Measurements from ENCODE around the gene CDC42BPA. TPM values are rescaled to one million over a fixed set of nuclear protein-coding genes. Genes with fewer than 3 reads are reported as not detected.

CDC42BPA gene
- total and polyA plus RNA-seq, 4 donors, result 8.1 to 71.3 (median 33.0) TPM

- no peak for DNase-seq
- no peaks in the 10 kb centered on the region for H3K9me3 ChIP-seq (ENCODE audit: control insufficient read depth, low read length)
- intact Hi-C loops (cut with DNase I), result no loop called here
- H3K36me3 ChIP-seq (ENCODE audit: control insufficient read depth in 1 of 2, insufficient read depth in 2 of 2, low read length in 1 of 2), result no peaks in the 10 kb centered on the region
- H3K27ac ChIP-seq (ENCODE audit: low read depth in 1 of 2, low read length in 2 of 2), result no peak overlapping the region
- no peaks in the 10 kb centered on the region for H3K27me3 ChIP-seq (ENCODE audit: control insufficient read depth in 1 of 2, insufficient read depth in 2 of 2, low read length in 1 of 2)
- ATAC-seq (ENCODE audit: low FRiP score), result no peak
- H3K4me3 ChIP-seq (ENCODE audit: low read length in 2 of 2), result no peak overlapping the region
- peaks cover 0 to 4% of the 10 kb centered on the region in 2 donors for H3K4me1 ChIP-seq (ENCODE audit: control insufficient read depth in 1 of 2, insufficient read depth in 2 of 2, low read length in 2 of 2)
- 87 to 97% methylated on average over 3 of the region's 3 CpGs for WGBS, 2 donors
Observed at GRCh38 chr1:227265891-227266290, 52.4 kb downstream of the CDC42BPA start.

DNA sequence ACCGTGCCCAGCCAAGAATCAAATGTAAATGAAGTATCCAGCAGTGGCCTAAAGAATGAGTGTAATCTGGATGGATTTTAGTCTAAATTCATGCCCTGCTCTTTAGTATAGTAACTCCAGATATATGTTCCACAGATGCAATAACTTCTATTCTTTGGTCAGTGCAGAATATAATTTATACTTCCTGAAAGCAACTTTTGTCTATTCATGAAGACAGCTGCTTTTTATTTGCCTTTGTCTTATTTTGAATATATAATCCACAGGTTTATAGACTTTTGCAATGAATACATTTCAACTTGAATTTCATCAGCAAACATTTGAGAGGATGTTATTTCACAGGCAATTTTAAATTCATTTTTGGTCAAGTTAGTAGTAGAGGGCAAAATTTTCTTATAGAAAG, 54.4 kb downstream of the CDC42BPA start:
- Histone ChIP-seq H3K27ac (ENCODE audit: low read depth in 1 of 2, low read length in 2 of 2) (no peak overlapping the region), H3K4me3 (ENCODE audit: low read length in 2 of 2) (no peak overlapping the region), H3K9me3 (ENCODE audit: control insufficient read depth, low read length) (no peaks in the 10 kb centered on the region), H3K27me3 (ENCODE audit: control insufficient read depth in 1 of 2, insufficient read depth in 2 of 2, low read length in 1 of 2) (no peaks in the 10 kb centered on the region), H3K36me3 (ENCODE audit: control insufficient read depth in 1 of 2, insufficient read depth in 2 of 2, low read length in 1 of 2) (no peaks in the 10 kb centered on the region), H3K4me1 (ENCODE audit: control insufficient read depth in 1 of 2, insufficient read depth in 2 of 2, low read length in 2 of 2) (peaks cover 0 to 4% of the 10 kb centered on the region in 2 donors)
- no peak for DNase-seq
- ATAC-seq (ENCODE audit: low FRiP score), result no peak
- WGBS, 2 donors, result 89 to 91% methylated on average over 1 of the region's 1 CpG
- intact Hi-C loops (cut with DNase I), result no loop called here

DNA sequence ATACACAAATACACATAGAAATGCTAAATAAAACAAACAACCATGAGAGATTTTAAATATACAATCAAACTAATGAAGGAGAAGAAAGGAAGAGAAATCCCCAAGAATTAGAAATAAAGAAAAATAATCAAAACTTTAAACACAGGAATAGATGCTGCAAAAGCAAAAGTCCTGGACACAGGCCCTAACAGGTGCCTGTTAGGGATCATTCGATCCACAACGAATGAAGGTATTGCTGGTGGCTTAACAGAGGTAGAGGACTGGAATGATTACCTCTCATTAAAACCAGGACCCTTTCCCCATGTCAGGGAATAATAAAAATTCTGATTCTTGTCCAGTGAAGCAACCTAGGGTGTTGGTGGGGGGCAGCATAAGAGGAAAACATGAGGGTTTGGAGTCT, 56.8 kb downstream of the CDC42BPA start:
- Histone ChIP-seq H3K27me3 (ENCODE audit: control insufficient read depth in 1 of 2, insufficient read depth in 2 of 2, low read length in 1 of 2) (no peaks in the 10 kb centered on the region), H3K4me1 (ENCODE audit: control insufficient read depth in 1 of 2, insufficient read depth in 2 of 2, low read length in 2 of 2) (peaks cover 0 to 4% of the 10 kb centered on the region in 2 donors), H3K27ac (ENCODE audit: low read depth in 1 of 2, low read length in 2 of 2) (no peak overlapping the region), H3K36me3 (ENCODE audit: control insufficient read depth in 1 of 2, insufficient read depth in 2 of 2, low read length in 1 of 2) (no peaks in the 10 kb centered on the region), H3K4me3 (ENCODE audit: low read length in 2 of 2) (no peak overlapping the region), H3K9me3 (ENCODE audit: control insufficient read depth, low read length) (no peaks in the 10 kb centered on the region)
- WGBS, 2 donors, result 91 to 97% methylated on average over 2 of the region's 2 CpGs
- intact Hi-C loops (cut with DNase I), result no loop called here
- ATAC-seq (ENCODE audit: low FRiP score) (no peak), DNase-seq (no peak)

DNA sequence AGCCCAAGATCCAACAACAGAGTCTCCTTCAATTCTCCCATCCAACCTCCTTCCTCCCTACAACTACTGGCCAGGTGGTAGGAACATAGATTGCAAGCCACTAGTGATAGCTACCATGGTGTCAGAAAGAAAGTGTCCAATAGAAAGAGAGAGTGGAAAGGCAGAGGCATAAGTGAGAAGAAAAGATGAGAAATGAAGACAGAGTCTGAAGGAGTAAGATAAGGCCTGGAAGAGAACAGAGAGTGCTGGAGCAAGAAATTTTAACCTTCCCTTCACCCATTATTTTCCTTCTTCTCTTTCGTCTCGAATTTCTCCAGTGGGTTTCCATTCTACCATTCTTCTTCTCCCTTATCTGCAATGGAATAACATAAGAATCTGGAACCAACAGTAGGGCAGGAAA, 57.9 kb downstream of the CDC42BPA start:
- H3K36me3 ChIP-seq (ENCODE audit: control insufficient read depth in 1 of 2, insufficient read depth in 2 of 2, low read length in 1 of 2), result no peaks in the 10 kb centered on the region
- no peak overlapping the region for H3K27ac ChIP-seq (ENCODE audit: low read depth in 1 of 2, low read length in 2 of 2)
- DNase-seq (no peak), ATAC-seq (ENCODE audit: low FRiP score) (no peak)
- peaks cover 0 to 4% of the 10 kb centered on the region in 2 donors for H3K4me1 ChIP-seq (ENCODE audit: control insufficient read depth in 1 of 2, insufficient read depth in 2 of 2, low read length in 2 of 2)
- H3K27me3 ChIP-seq (ENCODE audit: control insufficient read depth in 1 of 2, insufficient read depth in 2 of 2, low read length in 1 of 2), result no peaks in the 10 kb centered on the region
- H3K4me3 ChIP-seq (ENCODE audit: low read length in 2 of 2), result no peak overlapping the region
- WGBS, 2 donors, result 82% methylated on average over 2 of the region's 2 CpGs
- H3K9me3 ChIP-seq (ENCODE audit: control insufficient read depth, low read length), result no peaks in the 10 kb centered on the region
- intact Hi-C loops (cut with DNase I), result no loop called here

DNA sequence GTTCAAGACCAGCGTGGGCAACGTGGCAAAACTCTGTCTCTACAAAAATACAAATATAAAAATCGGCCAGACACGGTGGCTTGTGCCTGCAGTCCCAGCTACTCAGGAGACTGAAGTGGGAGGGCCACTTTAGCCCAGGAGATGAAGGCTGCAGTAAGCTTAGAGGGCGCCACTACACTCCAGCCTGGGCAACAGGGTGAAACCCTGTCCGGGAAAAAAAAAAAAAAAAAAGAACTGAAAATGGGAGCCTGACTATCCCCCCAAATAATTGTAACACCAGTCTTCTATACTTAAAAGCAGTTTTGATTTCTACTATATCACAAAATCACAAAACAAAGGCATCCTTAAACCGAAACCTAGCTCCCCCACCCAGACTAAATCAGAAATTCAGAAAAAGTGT, 60.3 kb downstream of the CDC42BPA start:
- DNase-seq (no peak), ATAC-seq (ENCODE audit: low FRiP score) (no peak)
- H3K4me3 ChIP-seq (ENCODE audit: low read length in 2 of 2), result no peak overlapping the region
- no peak overlapping the region for H3K27ac ChIP-seq (ENCODE audit: low read depth in 1 of 2, low read length in 2 of 2)
- intact Hi-C loops (cut with DNase I), result no loop called here
- peaks cover 0 to 4% of the 10 kb centered on the region in 2 donors for H3K4me1 ChIP-seq (ENCODE audit: control insufficient read depth in 1 of 2, insufficient read depth in 2 of 2, low read length in 2 of 2)
- 83 to 89% methylated on average over 7 of the region's 7 CpGs for whole genome bisulfite sequencing, 2 donors
- H3K9me3 ChIP-seq (ENCODE audit: control insufficient read depth, low read length), result no peaks in the 10 kb centered on the region
- H3K27me3 ChIP-seq (ENCODE audit: control insufficient read depth in 1 of 2, insufficient read depth in 2 of 2, low read length in 1 of 2), result no peaks in the 10 kb centered on the region
- H3K36me3 ChIP-seq (ENCODE audit: control insufficient read depth in 1 of 2, insufficient read depth in 2 of 2, low read length in 1 of 2), result no peaks in the 10 kb centered on the region

DNA sequence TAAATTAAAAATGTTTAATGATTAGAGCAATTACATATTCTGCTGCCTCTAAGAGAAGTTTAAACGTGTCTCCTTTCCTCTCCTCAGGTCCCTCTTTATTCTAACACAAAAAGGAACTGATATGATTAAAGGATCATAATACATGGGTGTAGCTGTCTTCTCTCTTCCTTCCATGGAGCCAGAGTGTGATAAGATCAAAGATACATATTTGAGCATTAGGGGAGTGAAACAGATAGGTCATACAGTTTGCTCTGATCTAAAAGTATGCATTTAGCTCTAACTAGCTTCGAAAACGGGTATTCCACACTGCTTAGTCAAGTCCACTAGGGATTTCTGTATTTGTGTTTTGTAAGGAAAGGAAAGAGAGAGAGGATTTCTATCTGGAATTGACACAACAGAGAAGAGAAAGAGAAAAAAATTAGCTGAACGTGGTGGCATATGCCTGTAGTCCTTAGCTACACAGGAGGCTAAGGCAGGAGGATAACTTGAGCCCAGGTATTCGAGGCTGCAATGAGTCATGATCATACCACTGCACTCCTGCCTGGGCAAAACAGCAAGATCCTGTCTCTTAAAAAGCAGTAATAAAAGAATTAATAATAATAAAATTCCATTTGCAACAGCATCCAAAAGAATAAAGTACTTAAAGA, 63.1 kb downstream of the CDC42BPA start:
- WGBS, 2 donors, result 68 to 75% methylated on average over 5 of the region's 5 CpGs
- H3K36me3 ChIP-seq (ENCODE audit: control insufficient read depth in 1 of 2, insufficient read depth in 2 of 2, low read length in 1 of 2), result no peaks in the 10 kb centered on the region
- DNase-seq, result no peak

GRCh38 chr1:227253065-227253464, 65.2 kb downstream of the CDC42BPA start:
- no peaks in the 10 kb centered on the region for H3K36me3 ChIP-seq (ENCODE audit: control insufficient read depth in 1 of 2, insufficient read depth in 2 of 2, low read length in 1 of 2)
- intact Hi-C loops (cut with DNase I), result no loop called here
- ATAC-seq (ENCODE audit: low FRiP score) (no peak), DNase-seq (no peak)
- no peak overlapping the region for H3K4me3 ChIP-seq (ENCODE audit: low read length in 2 of 2)
- no peaks in the 10 kb centered on the region for H3K27me3 ChIP-seq (ENCODE audit: control insufficient read depth in 1 of 2, insufficient read depth in 2 of 2, low read length in 1 of 2)
- H3K27ac ChIP-seq (ENCODE audit: low read depth in 1 of 2, low read length in 2 of 2), result no peak overlapping the region
- H3K4me1 ChIP-seq (ENCODE audit: control insufficient read depth in 1 of 2, insufficient read depth in 2 of 2, low read length in 2 of 2), result no peaks in the 10 kb centered on the region
- 92 to 93% methylated on average over 13 of the region's 13 CpGs for WGBS, 2 donors
- no peaks in the 10 kb centered on the region for H3K9me3 ChIP-seq (ENCODE audit: control insufficient read depth, low read length)

More for the DNA sequence above, 63.1 kb downstream of the CDC42BPA start:
- no peak overlapping the region for H3K4me3 ChIP-seq (ENCODE audit: low read length in 2 of 2)
- intact Hi-C loops (cut with DNase I), result no loop called here
- H3K27me3 ChIP-seq (ENCODE audit: control insufficient read depth in 1 of 2, insufficient read depth in 2 of 2, low read length in 1 of 2), result no peaks in the 10 kb centered on the region
- no peak for ATAC-seq (ENCODE audit: low FRiP score)
- no peaks in the 10 kb centered on the region for H3K9me3 ChIP-seq (ENCODE audit: control insufficient read depth, low read length)
- no peaks in the 10 kb centered on the region for H3K4me1 ChIP-seq (ENCODE audit: control insufficient read depth in 1 of 2, insufficient read depth in 2 of 2, low read length in 2 of 2)
- H3K27ac ChIP-seq (ENCODE audit: low read depth in 1 of 2, low read length in 2 of 2), result no peak overlapping the region

- Histone ChIP-seq H3K9me3 (ENCODE audit: control insufficient read depth, low read length) (no peaks in the 10 kb centered on the region), H3K4me1 (ENCODE audit: control insufficient read depth in 1 of 2, insufficient read depth in 2 of 2, low read length in 2 of 2) (no peaks in the 10 kb centered on the region), H3K27ac (ENCODE audit: low read depth in 1 of 2, low read length in 2 of 2) (no peak overlapping the region), H3K36me3 (ENCODE audit: control insufficient read depth in 1 of 2, insufficient read depth in 2 of 2, low read length in 1 of 2) (no peaks in the 10 kb centered on the region), H3K4me3 (ENCODE audit: low read length in 2 of 2) (no peak overlapping the region), H3K27me3 (ENCODE audit: control insufficient read depth in 1 of 2, insufficient read depth in 2 of 2, low read length in 1 of 2) (no peaks in the 10 kb centered on the region)
- peak; percentile 60 for ATAC-seq (ENCODE audit: low FRiP score)
- intact Hi-C loops (cut with DNase I), result loop anchor here (10.0 kb wide), 2 partner anchors 49 to 69 kb away; partner anchors contain the start of gene CDC42BPA (in 1 of the 2)
- 88 to 92% methylated on average over 6 of the region's 6 CpGs for WGBS, 2 donors
- DNase-seq, result peak in 1 of 2 donors; percentile 54
Observed at GRCh38 chr1:227245613-227246320, 72.5 kb downstream of the CDC42BPA start.

All from aorta (tissue), 5 donors.